Middle frontal gyrus (tissue), 1 donor: Measurements from ENCODE around the gene CBX8.

Experiments used
- DNase-seq: peaks from one replicate; pipeline ENCODE4 v3.0.0-alpha.2; 2015; ENCODE audit warnings: low spot score; ENCODE audit errors: extremely low spot score

The CBX8 gene

GRCh38 chr17:79750650-79751545 lies 46.0 kb downstream of the CBX8 start:
- no peak for DNase-seq

- DNase-seq: no peak
These were observed 46.9 kb downstream of the CBX8 start for GRCh38 chr17:79749958-79750357.

GRCh38 chr17:79749156-79749815 lies 47.6 kb downstream of the CBX8 start:
- no peak for DNase-seq

GRCh38 chr17:79748295-79749099 lies 48.4 kb downstream of the CBX8 start:
- no peak for DNase-seq

- DNase-seq: no peak
These were observed 49.2 kb downstream of the CBX8 start for GRCh38 chr17:79747508-79748294.

- no peak for DNase-seq
These were observed 49.9 kb downstream of the CBX8 start for GRCh38 chr17:79746889-79747507.

GRCh38 chr17:79745641-79746105 lies 51.2 kb downstream of the CBX8 start:
- no peak for DNase-seq

GRCh38 chr17:79743614-79744013 lies 53.3 kb downstream of the CBX8 start:
- DNase-seq: no peak

- no peak for DNase-seq
These were observed 53.9 kb downstream of the CBX8 start for GRCh38 chr17:79742951-79743476.

GRCh38 chr17:79742589-79742918 lies 54.3 kb downstream of the CBX8 start:
- no peak for DNase-seq
